Calu3 (cell line): ENCODE results near the gene SCN2A. TPM values are rescaled to one million over a fixed set of nuclear protein-coding genes. Genes with fewer than 3 reads are reported as not detected.

Source experiments
- BruUV-seq: library from RNA; stranded (reverse); fragments of 400-500 nt; replicated peaks from 2 replicates; lab custom pipeline; 2021; lab: Mats Ljungman, UMichigan
- CTCF ChIA-PET: fragments of 300-600 bp; sonication (Branson Sonifier 250); formaldehyde crosslinking; loops from one replicate; lab custom pipeline; 2022; ENCODE audit warnings: antibody characterized with exemption; lab: Charles Lee
- DNase-seq: peaks from one replicate; pipeline ENCODE4 v3.0.0; 2022
- H3K27ac Mint-ChIP-seq: one replicate; pipeline ENCODE4 v1.8.0; 2022; ENCODE audit warnings: mixed read lengths; ENCODE audit not compliant: unreplicated experiment
- H3K27me3 Mint-ChIP-seq: one replicate; pipeline ENCODE4 v1.8.0; 2022; ENCODE audit warnings: mixed read lengths; ENCODE audit not compliant: unreplicated experiment
- H3K36me3 Mint-ChIP-seq: one replicate; pipeline ENCODE4 v1.8.0; 2022; ENCODE audit warnings: mild to moderate bottlenecking, moderate library complexity, mixed read lengths; ENCODE audit not compliant: insufficient read depth, unreplicated experiment
- H3K4me1 Mint-ChIP-seq: one replicate; pipeline ENCODE4 v1.8.0; 2022; ENCODE audit warnings: mild to moderate bottlenecking, low read depth, mixed read lengths; ENCODE audit not compliant: unreplicated experiment
- H3K4me3 Mint-ChIP-seq: one replicate; pipeline ENCODE4 v1.8.0; 2022; ENCODE audit warnings: mild to moderate bottlenecking, low read depth, moderate library complexity, mixed read lengths; ENCODE audit not compliant: unreplicated experiment
- H3K9me3 Mint-ChIP-seq: one replicate; pipeline ENCODE4 v1.8.0; 2022; ENCODE audit warnings: low read depth, mixed read lengths; ENCODE audit not compliant: unreplicated experiment
- CTCF ChIP-seq: fragments of 200-600 bp; IDR thresholded peaks from one replicate; pipeline ENCODE4 v1.8.0; 2022; ENCODE audit warnings: antibody characterized with exemption; ENCODE audit not compliant: unreplicated experiment
- intact Hi-C: fragments of 100-400 bp; cut with micrococcal nuclease; formaldehyde crosslinking; loops from one replicate; pipeline ENCODE4 v1.10.0; 2022; ENCODE audit not compliant: unreplicated experiment
- total RNA-seq: library from RNA; stranded (reverse); gene quantifications from 2 replicates; pipeline ENCODE4 v1.2.3, GENCODE V29; 2022

Gene SCN2A
- total RNA-seq, 1 experiment from 2014 or later, result 0.19 TPM

GRCh38 chr2:165219481-165219880 is 19.7 kb upstream of the SCN2A start:
- intact Hi-C loops, result no loop called here
- Mint-ChIP-seq H3K27ac (no peak overlapping the region), H3K9me3 (no peaks in the 10 kb centered on the region), H3K36me3 (no peaks in the 10 kb centered on the region), H3K4me1 (no peaks in the 10 kb centered on the region), H3K4me3 (no peak overlapping the region), H3K27me3 (peaks cover 13% of the 10 kb centered on the region)
- no TSS peak for BruUV-seq
- DNase-seq, result no peak
- CTCF ChIA-PET, result no interaction called here
- TF ChIP-seq CTCF, result no peak

- intact Hi-C loops, result no loop called here
- CTCF ChIA-PET, result no interaction called here
- Mint-ChIP-seq H3K27ac (no peak overlapping the region), H3K27me3 (peaks cover 13% of the 10 kb centered on the region), H3K4me1 (no peaks in the 10 kb centered on the region), H3K4me3 (no peak overlapping the region), H3K36me3 (no peaks in the 10 kb centered on the region), H3K9me3 (no peaks in the 10 kb centered on the region)
- no peak for DNase-seq
- no TSS peak for BruUV-seq
- no peak for TF ChIP-seq CTCF
Measured at GRCh38 chr2:165224941-165225340, 14.3 kb upstream of the SCN2A start.

GRCh38 chr2:165227571-165227970 is 11.6 kb upstream of the SCN2A start:
- DNase-seq, result no peak
- CTCF ChIA-PET, result interaction anchor here (0.7 kb wide), 2 partner anchors 19 to 145 kb away, joined by 4 to 9 read pairs; no protein-coding TSS in a partner anchor
- intact Hi-C loops, result no loop called here
- Mint-ChIP-seq H3K27me3 (peaks cover 8% of the 10 kb centered on the region), H3K4me1 (no peaks in the 10 kb centered on the region), H3K27ac (no peak overlapping the region), H3K9me3 (peaks cover 4% of the 10 kb centered on the region), H3K4me3 (no peak overlapping the region), H3K36me3 (no peaks in the 10 kb centered on the region)
- no peak for TF ChIP-seq CTCF
- no TSS peak for BruUV-seq

- Mint-ChIP-seq H3K4me1 (no peaks in the 10 kb centered on the region), H3K9me3 (peaks cover 4% of the 10 kb centered on the region), H3K4me3 (no peak overlapping the region), H3K27me3 (peaks cover 10% of the 10 kb centered on the region), H3K36me3 (no peaks in the 10 kb centered on the region), H3K27ac (no peak overlapping the region)
- TF ChIP-seq CTCF, result no peak
- intact Hi-C loops, result loop anchor here (5.0 to 10.0 kb wide), 2 partner anchors 138 to 640 kb away; no protein-coding TSS in a partner anchor
- BruUV-seq, result no TSS peak
- CTCF ChIA-PET, result no interaction called here
- DNase-seq, result no peak
Measured at GRCh38 chr2:165237056-165237455, 2.2 kb upstream of the SCN2A start.
